HG03558 (cell line): ENCODE measurements around the gene RAB2B.
"Not testable (repeated sequence)": the region's sequence is repeated elsewhere in the genome, so short reads cannot be mapped to it uniquely, and the experiment has no call there.

ENCODE experiments used
- ATAC-seq: cut with Tn5 transposase; IDR thresholded peaks from one replicate; pipeline ENCODE4 v1.9.1; 2021; ENCODE audit warnings: moderate number of reproducible peaks; ENCODE audit not compliant: unreplicated experiment; ENCODE audit errors: extremely low read depth

The RAB2B gene

DNA sequence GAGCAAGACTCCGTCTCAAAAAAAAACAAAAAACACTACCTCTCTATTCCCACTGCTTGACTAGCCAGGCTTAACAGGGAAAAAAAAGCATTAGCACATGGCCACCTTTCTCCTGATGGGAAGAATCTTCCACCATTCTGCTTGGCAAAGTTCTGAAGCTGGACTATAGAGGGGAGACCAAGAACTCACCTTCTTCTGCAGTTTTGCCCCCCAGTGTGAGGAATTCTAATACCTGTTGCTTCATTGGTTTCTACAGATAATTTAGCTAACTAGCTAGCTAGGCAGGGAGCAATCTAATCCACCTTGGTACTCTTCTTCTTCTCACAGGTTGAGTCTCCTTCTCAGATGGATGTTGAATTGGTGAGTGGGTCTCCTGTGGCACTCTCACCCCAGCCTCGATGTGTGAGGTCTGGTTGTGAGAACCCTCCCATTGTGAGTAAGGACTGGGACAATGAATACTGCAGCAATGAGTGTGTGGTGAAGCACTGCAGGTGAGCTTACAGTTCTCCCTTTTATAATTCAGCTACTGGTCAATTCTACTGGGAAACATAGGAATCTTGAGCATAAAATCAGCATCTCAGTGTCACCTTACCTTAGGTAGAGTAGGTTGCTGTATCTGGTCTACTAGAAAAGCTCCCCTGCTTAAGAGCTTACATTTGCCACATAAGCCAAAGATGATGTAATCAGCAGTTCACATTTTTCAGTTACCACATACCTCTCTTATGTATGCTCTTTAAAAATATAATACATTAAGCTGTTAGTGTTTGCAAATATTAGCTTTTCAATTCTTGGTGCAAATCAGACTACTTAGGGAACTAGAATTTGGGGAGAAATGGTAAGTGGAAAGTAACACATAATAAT, 18.4 kb upstream of the RAB2B start:
- no peak for ATAC-seq

DNA sequence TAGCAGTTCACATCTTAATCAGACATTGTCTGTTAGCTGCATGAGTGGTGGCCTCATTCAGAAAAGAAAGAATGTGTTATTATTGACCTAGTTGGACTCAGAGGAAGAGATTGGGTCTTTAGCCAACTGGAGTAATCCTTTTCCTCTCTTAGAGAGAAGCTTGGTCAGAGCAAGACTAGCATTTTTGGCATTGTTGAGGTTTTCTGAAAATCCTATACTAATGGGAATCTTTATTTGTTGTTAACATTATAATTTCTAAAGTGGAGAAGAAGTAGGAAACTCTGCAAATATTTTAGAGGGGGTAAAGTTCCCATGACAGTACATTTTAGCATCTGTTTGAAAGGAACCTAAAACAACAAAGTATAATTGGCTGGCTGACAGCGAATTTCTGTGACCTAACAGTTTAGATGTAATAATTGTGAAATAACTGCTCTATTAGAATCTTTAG, 9.9 kb upstream of the RAB2B start:
- no peak for ATAC-seq

DNA sequence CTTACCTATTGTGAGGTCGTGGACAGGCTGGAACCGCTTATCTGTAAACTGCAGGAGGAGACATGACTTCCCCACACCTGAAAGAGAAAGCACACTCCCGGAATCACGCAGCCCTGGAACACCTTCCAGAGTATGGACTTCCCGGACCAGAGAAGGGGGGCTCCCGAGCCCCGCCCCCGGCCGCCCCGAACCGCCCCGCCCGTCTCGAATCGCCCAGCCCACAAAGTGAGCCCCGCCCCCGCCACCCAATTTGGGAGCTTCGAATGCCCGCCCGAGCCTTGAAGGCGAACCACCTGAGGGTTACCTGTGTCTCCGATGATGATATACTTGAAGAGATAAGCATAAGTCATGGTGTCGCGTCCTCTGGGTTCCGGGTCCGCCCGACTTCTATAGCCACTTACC, 235 bp downstream of the RAB2B start:
- no peak for ATAC-seq

DNA sequence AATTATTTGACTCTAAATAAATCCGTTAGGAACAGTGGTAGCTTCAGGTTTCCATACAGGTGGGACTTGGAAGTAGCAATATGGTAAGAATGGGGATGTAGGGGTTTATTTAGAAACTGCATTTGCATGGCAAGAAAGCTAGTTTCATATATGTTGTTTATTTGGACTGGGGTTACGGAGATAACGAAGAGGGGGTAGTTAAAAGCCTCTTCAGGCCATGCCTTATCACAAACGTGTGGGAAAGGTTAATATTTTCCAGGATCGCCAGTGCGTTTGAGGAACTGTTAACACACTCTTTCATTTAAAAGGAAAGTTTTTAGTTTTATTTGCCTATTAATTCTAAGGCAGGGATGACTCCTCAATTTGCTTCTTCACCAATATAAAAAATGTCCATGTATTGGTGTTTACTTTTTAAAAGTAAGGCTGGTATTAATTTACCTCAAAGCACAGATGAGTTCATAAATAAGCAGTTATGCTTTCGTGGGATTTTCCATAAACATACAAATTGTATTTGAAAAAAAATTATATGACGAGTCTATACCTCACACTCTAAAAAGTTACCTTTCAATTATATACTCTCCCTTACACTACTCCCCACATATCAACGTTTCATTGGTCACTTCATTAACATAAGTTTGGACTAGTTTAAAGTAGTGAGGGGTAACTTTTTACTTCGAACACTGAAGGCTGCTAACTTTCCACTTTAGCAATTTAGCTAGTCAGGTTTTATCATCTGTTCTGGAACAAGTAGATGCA, 814 bp downstream of the RAB2B start:
- no peak for ATAC-seq

DNA sequence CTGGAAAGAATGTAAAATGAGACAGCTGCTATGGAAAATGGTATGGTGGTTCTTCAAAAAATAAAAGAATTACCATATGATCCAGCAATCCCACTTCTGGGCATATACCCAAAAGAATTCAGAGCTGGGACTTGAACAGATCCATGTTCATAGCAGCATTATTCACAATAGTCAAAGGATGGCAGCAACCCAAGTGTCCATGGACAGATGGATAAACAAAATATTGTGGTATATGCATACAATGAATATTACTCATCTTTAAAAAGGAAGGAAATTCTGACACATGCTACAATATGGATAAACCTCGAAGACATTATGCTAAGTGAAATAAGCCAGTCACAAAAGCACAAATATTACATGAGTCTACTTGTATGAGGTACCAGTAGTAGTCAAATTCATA, 9.1 kb downstream of the RAB2B start:
- ATAC-seq: no peak

DNA sequence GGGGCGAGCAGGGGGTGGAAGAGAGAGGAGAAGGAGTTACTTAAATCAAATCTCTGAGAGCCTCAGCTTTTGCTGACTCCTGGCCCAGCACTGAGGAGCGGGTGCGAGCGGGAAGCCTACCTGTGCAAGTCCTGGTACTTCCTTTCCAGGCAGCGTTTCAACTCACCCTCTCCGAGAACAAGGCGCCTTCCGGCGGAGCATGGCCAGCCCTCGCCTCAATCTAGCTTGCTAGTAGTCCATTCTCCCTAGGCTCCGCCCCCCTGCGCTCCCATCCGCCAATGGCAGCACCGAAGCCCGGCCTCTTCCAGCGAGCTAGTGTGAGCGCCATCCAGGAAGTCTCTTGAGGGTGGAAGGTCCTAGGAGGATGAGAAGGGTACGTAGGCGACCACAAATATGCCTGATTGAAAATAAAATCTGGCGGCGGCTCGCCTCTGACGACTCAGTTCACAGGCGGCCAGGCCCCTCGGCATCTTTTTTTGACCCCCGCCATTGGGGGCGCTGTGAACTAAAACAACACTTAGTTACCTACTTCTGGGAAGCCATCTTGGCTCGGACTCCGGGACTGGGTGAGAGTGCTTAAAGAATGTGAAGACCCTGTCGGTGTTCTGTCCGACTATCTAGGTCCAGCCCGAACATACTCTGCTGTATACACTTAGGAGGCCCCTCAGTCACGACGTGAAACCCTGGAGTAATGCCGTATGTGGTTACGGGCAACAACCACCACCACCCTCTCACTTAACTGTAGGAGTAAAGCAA, 20.7 kb downstream of the RAB2B start, which contains the start of gene CHD8:
TSS of gene CHD8 (minus strand) at position 212 of the 756 bp plus-strand sequence. CDS start 24,480 bp downstream, outside the sequence.
- ATAC-seq: peak; percentile 93

DNA sequence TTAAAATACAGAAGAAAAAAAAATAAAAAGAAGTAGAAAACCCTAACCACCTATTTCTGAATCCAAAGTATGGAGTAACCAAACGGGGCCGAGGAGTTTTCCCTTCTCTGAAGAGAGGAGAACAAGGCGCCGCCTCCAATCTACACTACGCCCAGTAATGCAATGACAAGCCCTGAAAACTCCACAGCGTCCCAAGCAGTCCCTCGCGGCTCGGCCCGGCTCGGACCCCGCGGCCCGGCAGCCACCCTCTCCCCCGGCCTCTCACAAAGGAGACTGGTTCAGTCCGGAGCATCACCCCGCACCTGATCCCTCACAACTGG, 21.2 kb downstream of the RAB2B start:
- no peak for ATAC-seq

- no peak for ATAC-seq
Measured at GRCh38 chr14:21454843-21455544, 21.8 kb downstream of the RAB2B start.

- no peak for ATAC-seq
Measured at GRCh38 chr14:21449899-21450216, 26.9 kb downstream of the RAB2B start.

DNA sequence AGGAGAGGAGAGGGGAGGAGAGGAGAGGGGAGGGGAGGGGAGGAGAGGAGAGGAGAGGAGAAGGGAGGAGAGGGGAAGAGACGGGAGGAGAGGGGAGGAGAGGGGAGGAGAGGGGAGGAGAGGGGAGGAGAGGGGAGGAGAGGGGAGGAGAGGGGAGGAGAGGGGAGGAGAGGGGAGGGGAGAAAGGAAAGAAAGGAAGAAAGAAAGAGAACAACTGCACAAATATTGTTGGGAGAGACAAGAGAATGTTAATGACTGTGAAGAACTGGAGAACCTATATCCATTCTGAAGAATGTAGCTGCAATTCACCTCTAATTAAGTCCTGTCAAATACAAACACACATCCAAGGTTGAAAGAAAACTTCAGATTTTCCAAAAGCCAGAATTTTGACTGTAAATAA, 34.1 kb downstream of the RAB2B start:
- ATAC-seq: not testable (repeated sequence)

- no peak for ATAC-seq
Measured at GRCh38 chr14:21440859-21441258, 35.9 kb downstream of the RAB2B start.

DNA sequence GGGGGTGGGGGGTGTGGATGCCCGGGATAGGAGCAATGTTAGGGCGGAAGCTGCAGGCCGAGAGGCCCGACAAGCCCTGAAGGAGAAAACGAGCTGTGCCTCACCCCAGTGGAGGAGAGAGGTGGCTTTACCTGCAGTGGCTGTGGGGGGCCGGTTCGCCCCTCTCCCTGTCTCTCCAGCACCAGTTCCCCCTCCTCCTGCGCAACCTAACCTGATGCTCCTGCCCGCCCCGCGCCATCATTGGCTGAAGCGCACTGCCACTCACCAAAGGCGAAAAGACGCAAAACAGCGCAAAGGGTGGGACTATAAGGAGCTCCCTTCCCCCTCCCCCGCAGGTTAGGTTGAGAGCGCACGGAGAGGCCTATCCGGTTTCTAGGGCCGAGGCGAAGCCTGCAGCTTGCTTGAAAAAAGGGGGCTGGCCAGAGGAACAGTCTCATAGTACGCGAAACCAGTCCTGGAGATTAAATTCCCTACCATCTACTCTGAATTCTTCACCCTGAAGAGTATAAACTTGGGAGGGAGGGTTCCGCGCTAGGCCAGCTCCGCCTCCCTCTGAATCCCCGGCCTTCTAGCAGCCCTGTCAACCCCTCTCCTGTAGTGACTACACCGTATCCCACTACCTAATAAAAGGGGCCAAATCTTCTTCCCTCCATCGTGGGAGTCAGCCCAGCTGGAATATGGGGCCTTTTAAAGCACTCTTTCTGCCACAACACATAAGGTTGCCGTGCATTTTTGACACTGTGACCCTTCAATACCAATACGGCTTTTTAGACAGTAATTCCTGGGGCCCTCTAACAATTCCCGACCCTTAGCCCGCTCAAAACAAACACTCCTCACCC, 39.5 kb downstream of the RAB2B start:
- ATAC-seq: peak; percentile 96

DNA sequence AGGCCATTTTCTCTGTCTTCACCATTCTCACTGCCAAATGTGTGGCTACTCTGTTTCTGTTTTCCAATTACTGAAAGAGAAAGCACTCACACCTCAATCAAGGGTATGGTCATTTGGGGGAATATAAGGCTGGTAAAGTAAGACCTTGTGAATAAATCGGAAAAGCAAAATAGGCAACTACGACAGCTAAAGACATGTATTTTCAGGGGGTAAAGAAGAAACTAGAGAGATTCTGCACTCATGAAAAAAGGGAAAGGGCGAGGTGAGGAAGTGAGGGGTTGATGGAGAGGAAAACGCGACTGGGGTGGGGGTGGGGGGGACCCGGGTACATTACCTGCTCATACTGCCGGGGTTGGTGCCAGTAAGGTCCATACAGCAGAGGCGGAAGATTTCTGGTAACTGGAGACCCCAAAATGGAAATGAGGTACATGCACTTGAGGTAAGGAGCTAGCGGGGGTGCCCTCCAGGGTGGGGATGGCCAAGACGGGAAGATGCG, 40.1 kb downstream of the RAB2B start:
- ATAC-seq: no peak

- ATAC-seq: no peak
Measured at GRCh38 chr14:21431126-21431525, 45.6 kb downstream of the RAB2B start.

DNA sequence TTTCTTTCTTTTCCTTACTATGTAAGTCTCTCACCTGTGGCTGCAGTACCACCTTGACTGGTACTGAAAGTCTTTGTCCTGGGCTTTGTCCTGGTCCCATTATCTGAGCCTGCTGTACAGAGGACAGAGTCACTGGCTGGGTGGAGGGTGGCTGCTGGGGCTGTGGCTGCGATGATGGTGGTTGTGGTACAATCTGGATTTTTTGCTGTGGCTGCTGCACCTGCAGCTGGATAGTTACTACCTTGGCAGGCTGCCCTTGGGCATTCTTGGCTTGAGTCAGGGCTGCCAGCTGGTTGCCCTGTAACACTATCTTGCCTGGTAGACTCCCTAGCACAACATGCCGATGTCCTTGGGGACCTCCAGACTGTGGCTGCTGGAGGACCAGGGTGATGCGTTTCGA, 47.8 kb downstream of the RAB2B start:
- ATAC-seq: no peak

GRCh38 chr14:21426692-21427091, 50.1 kb downstream of the RAB2B start:
- no peak for ATAC-seq

- ATAC-seq: no peak
Measured at GRCh38 chr14:21419528-21419927, 57.2 kb downstream of the RAB2B start.

- no peak for ATAC-seq
Measured at GRCh38 chr14:21415329-21415728, 61.4 kb downstream of the RAB2B start.

DNA sequence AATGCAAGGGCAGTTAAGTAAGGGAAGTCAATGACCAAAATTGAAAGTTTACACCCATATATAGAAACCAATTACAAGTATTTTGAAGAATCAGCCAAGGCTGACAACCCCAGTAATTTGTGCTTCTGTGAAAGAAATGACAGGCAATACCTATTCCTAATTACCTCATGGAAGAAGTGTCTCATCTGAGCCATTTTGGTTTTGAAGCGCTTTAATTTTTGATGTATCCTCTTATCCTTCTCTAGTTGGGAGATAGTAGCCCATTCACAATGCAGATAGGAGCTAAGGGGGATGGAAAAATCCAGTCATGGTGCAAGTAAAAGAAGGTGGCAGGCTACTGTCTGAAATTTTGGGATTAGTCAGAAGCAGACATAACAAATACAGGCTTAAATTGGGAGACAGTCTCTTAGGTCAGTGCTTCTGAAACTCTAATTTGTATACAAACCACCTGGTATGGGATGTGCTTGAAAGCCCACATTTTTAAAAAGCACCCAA, 62.6 kb downstream of the RAB2B start:
- ATAC-seq: no peak
